Liver (tissue), 3 donors: Measurements from ENCODE around the gene GIPC1.

Experiments used
- CTCF ChIP-seq: fragments of 150-350 bp; IDR thresholded peaks from 2 replicates; pipeline ENCODE4 v1.5.1; 2017; ENCODE audit warnings: improper control_type of control experiment, low read depth, low read length; ENCODE audit not compliant: missing input control
- FOXA1 ChIP-seq: IDR thresholded peaks from 2 replicates; pipeline ENCODE4 v1.6.1; 2016; ENCODE audit warnings: antibody characterized with exemption
- GABPA ChIP-seq, 2 donors: IDR thresholded peaks in 1 of 2; conservative IDR thresholded peaks in 1 of 2; 2 replicates each; pipeline ENCODE4 v1.6.1; 2016; ENCODE audit warnings: antibody characterized with exemption in 2 of 2, mild to moderate bottlenecking in 1 of 2, moderate library complexity in 1 of 2
- HNF4A ChIP-seq, 2 donors: conservative IDR thresholded peaks; 2 replicates each; pipeline ENCODE4 v1.6.1; 2016; ENCODE audit warnings: antibody characterized with exemption in 2 of 2, mild to moderate bottlenecking in 2 of 2
- HNF4G ChIP-seq: IDR thresholded peaks from 2 replicates; pipeline ENCODE4 v1.6.1; 2016; ENCODE audit warnings: antibody characterized with exemption
- JUND ChIP-seq, 2 donors: IDR thresholded peaks; 2 replicates each; pipeline ENCODE4 v1.6.1; 2016; ENCODE audit warnings: antibody characterized with exemption in 2 of 2
- MAX ChIP-seq: IDR thresholded peaks from 2 replicates; pipeline ENCODE4 v1.6.1; 2016; ENCODE audit warnings: antibody characterized with exemption
- RAD21 ChIP-seq, 2 donors: IDR thresholded peaks; 2 replicates each; pipeline ENCODE4 v1.6.1; 2016; ENCODE audit warnings: antibody characterized with exemption in 2 of 2, mild to moderate bottlenecking in 2 of 2
- REST ChIP-seq: IDR thresholded peaks from 2 replicates; pipeline ENCODE4 v1.6.1; 2016; ENCODE audit warnings: antibody characterized with exemption, mild to moderate bottlenecking
- RXRA ChIP-seq, 2 donors: IDR thresholded peaks; 2 replicates each; pipeline ENCODE4 v1.6.1; 2017 to 2018; ENCODE audit warnings: antibody characterized with exemption in 2 of 2, mild to moderate bottlenecking in 1 of 2
- SP1 ChIP-seq: IDR thresholded peaks from 2 replicates; pipeline ENCODE4 v1.6.1; 2018; ENCODE audit warnings: antibody characterized with exemption, mild to moderate bottlenecking
- TAF1 ChIP-seq: conservative IDR thresholded peaks from 2 replicates; pipeline ENCODE4 v1.6.1; 2016; ENCODE audit warnings: antibody characterized with exemption, mild to moderate bottlenecking
- YY1 ChIP-seq: IDR thresholded peaks from 2 replicates; pipeline ENCODE4 v1.6.1; 2016; ENCODE audit warnings: antibody characterized with exemption, mild to moderate bottlenecking
- donor health status: healthy.
- donor health status: healthy.

- TF ChIP-seq MAX (no peak), CTCF (no peak), REST (no peak), JUND (IDR thresholded peaks at IDR 0.05) (no peak), YY1 (no peak), GABPA (IDR thresholded peaks at IDR 0.05 in 1 of 2, conservative IDR thresholded peaks at IDR 0.05 in 1 of 2) (no peak), RAD21 (IDR thresholded peaks at IDR 0.05) (no peak), TAF1 (no peak), FOXA1 (no peak), SP1 (no peak), HNF4G (no peak), RXRA (IDR thresholded peaks at IDR 0.05) (no peak), HNF4A (conservative IDR thresholded peaks at IDR 0.05) (peak in 1 of 2 donors; percentile 49)
These were observed 34.0 kb upstream of the GIPC1 start for GRCh38 chr19:14530005-14530348.
